Bronchial epithelial cell (primary cell): ENCODE results near the gene RBM47. TPM values are rescaled to one million over a fixed set of nuclear protein-coding genes. Genes with fewer than 3 reads are reported as not detected.

Experiments used
- DNase-seq: peaks from one replicate; pipeline ENCODE4 v3.0.0-alpha.2; 2010; ENCODE audit warnings: low read depth
- FAIRE-seq: peaks from 2 replicates; lab custom pipeline; 2011; peaks lifted over from hg19 to GRCh38; lab: Jason Lieb, UNC
- H3K27me3 ChIP-seq: 2 replicates; pipeline ENCODE4 v1.5.1; 2011; ENCODE audit warnings: low read length; ENCODE audit not compliant: control insufficient read depth, insufficient read depth
- H3K36me3 ChIP-seq: 2 replicates; pipeline ENCODE4 v1.5.1; 2011; ENCODE audit warnings: low read length; ENCODE audit not compliant: control insufficient read depth, insufficient read depth
- H3K4me3 ChIP-seq: 2 replicates; pipeline ENCODE4 v1.5.1; 2011; ENCODE audit warnings: mild to moderate bottlenecking, low read depth, low read length, control low read depth
- total RNA-seq: library from RNA; depleted of rRNA; stranded (reverse); fragments of >200 nt; gene quantifications from 2 replicates; pipeline ENCODE4 v1.2.1, GENCODE V29; 2014
- TF ChIP-seq, protein P1 (sequence below): IDR thresholded peaks from 2 replicates; pipeline ENCODE4 v1.5.1; 2011; ENCODE audit warnings: mild to moderate bottlenecking, moderate library complexity, low read length, control low read depth, inconsistent platforms; ENCODE audit not compliant: insufficient read depth, severe bottlenecking

Gene RBM47
- total RNA-seq, 1 donor from 2014 or later, result 35.0 TPM

DNA sequence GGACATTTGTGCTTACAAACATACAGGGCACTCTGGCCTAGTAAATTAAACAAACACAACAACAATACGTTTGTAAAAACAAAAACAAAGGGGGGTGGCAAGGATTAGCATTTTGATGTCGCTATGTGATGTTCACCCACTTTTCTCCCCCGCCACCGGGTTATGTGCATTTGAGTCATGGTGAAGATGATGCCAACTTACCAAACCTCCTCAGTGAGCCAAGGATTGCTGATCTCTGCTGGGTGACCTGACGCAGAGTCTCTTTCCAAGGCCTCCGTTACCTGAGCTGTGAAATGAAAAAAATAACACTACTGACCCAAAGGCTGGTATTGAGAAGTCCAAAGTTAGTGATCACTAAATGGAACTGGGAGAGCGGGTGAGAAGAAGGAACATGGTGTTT is 85.4 kb downstream of the RBM47 start:
- DNase-seq, result no peak
- TF ChIP-seq, protein P1, sequence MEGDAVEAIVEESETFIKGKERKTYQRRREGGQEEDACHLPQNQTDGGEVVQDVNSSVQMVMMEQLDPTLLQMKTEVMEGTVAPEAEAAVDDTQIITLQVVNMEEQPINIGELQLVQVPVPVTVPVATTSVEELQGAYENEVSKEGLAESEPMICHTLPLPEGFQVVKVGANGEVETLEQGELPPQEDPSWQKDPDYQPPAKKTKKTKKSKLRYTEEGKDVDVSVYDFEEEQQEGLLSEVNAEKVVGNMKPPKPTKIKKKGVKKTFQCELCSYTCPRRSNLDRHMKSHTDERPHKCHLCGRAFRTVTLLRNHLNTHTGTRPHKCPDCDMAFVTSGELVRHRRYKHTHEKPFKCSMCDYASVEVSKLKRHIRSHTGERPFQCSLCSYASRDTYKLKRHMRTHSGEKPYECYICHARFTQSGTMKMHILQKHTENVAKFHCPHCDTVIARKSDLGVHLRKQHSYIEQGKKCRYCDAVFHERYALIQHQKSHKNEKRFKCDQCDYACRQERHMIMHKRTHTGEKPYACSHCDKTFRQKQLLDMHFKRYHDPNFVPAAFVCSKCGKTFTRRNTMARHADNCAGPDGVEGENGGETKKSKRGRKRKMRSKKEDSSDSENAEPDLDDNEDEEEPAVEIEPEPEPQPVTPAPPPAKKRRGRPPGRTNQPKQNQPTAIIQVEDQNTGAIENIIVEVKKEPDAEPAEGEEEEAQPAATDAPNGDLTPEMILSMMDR, result no peak
- FAIRE-seq, result no peak
- no peaks in the 10 kb centered on the region for H3K27me3 ChIP-seq
- no peak overlapping the region for H3K4me3 ChIP-seq
- H3K36me3 ChIP-seq, result peaks cover 7% of the 10 kb centered on the region

DNA sequence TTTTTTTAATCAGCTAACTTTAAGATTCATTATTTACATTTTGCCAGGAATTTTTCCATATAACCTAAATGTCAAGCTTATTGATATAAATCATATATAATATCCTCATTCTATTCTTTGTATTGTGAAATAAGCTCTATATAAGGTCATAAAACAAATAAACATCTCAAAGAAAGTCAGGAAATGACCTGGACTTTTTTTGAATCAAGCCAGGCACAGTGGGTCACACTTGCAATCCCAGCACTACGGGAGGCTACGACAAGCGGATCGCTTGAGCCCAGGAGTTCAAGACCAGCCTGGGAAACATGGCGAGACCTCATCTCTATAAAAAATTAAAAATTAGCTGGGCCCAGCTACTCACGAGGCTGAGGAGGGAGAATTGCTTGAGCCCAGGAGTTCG is 88.9 kb downstream of the RBM47 start:
- DNase-seq (no peak), FAIRE-seq (no peak)
- Histone ChIP-seq H3K36me3 (peaks cover 5% of the 10 kb centered on the region), H3K4me3 (no peak overlapping the region), H3K27me3 (no peaks in the 10 kb centered on the region)
- TF ChIP-seq, protein P1, result no peak

DNA sequence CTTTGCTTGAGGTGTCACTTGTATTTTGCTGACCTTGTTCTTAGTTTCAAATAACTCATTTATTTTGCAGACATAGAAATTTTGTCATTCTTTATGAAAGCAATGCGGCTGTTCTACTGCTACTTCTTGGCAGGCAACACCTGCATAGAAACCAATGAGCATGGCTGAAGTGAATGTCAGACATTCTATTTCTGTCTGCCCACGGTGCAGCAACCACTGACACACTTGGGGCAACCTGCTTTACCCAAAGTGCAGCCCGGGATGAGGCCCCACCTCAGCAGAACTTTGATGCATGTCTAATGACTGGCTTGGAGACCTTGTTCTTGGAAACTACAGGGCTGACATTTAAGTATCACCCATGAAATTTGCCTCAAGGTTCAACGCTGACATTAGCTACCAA is 93.6 kb downstream of the RBM47 start:
- Histone ChIP-seq H3K4me3 (no peak overlapping the region), H3K36me3 (no peaks in the 10 kb centered on the region), H3K27me3 (no peaks in the 10 kb centered on the region)
- FAIRE-seq, result no peak
- TF ChIP-seq, protein P1, result no peak
- no peak for DNase-seq

DNA sequence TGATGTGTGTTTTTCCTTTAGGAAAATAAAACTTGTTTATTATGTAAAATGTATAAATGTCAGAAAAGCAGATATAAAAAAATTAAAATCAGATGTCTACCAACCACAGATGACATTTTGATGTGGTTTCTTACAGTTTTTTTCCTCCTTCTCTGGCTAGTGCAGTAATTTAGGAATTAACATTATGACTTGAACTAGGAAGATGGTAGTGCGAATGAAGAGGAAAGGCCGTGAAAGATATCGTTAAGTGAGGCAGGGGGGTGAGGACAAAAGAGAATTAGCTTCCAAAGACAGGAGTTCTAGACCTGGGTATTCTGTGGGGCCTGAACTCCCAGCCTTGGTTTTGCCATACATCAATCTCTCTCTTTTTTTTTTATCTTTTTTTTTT is 98.0 kb downstream of the RBM47 start:
- no peaks in the 10 kb centered on the region for H3K36me3 ChIP-seq
- H3K4me3 ChIP-seq, result no peak overlapping the region
- no peaks in the 10 kb centered on the region for H3K27me3 ChIP-seq
- DNase-seq (no peak), FAIRE-seq (no peak)
- TF ChIP-seq, protein P1, result no peak

DNA sequence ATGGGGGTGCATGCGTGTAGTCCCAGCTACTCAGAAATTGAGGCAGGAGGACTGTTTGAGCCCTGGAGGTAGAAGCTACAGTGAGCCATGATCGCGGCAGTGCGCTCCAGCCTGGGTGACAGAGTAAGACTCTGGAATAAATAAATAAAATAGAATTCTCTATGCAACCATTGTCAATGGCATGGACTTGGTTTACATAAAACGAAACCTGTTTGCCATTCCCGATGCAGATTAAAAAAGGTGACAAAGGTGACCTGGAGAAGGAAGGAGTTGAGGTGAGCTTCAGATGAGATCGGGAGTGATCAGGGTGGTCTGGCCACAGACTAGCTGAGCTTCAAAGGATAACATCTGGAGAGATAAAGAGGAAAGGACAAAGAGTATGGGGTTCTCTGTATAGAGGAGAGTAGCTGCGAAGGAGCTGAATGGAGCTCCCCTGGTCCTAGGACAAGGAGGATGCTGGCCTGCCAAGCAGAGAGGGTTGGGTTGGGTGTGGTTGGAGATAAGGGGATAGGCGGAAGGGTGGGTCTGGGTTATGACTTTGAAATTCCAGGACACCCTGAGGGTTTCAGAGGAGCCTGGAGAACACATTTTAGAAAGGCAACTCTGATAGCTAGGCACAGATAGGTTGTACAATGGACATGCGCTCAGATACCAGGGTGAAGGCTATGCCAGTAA is 98.6 kb downstream of the RBM47 start:
- no peaks in the 10 kb centered on the region for H3K36me3 ChIP-seq
- FAIRE-seq (no peak), DNase-seq (no peak)
- no peak overlapping the region for H3K4me3 ChIP-seq
- TF ChIP-seq, protein P1, result no peak
- no peaks in the 10 kb centered on the region for H3K27me3 ChIP-seq

DNA sequence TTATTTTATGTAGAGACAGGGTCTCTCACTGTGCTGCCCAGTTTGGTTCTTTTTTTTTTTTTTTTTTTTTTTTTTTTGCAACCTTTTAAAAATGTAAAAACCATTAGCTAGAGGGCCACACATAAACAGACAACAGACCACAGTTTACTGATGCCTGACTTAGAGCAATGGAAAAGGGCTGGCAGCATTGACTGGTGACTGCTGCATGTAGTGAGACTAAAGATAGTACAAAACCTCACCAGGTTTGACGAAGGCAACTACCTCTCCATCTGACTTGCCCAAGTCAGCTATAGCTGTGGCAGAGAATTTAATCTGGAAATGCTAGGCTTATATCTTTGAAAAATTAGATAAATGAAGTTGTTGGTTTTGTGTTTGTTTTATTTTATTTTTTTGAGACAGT is 102.9 kb downstream of the RBM47 start:
- DNase-seq, result no peak
- TF ChIP-seq, protein P1, result no peak
- FAIRE-seq, result no peak

More for the DNA sequence above, 102.9 kb downstream of the RBM47 start:
- Histone ChIP-seq H3K4me3 (no peak overlapping the region), H3K36me3 (peaks cover 2% of the 10 kb centered on the region), H3K27me3 (no peaks in the 10 kb centered on the region)
